GM23338 (cell line): ENCODE measurements around the gene MYF6.

Experiments
- EZH2 ChIP-seq: fragments of 200-600 bp; sonication (generic); IDR thresholded peaks from one replicate; pipeline ENCODE4 v1.8.0; 2017; ENCODE audit warnings: antibody characterized with exemption, mild to moderate bottlenecking, low read depth; ENCODE audit not compliant: unreplicated experiment
- EZH2phosphoT487 ChIP-seq: fragments of 200-600 bp; sonication (generic); IDR thresholded peaks from one replicate; pipeline ENCODE4 v1.8.1; 2018; ENCODE audit warnings: antibody characterized with exemption; ENCODE audit not compliant: unreplicated experiment
- POLR2AphosphoS5 ChIP-seq: IDR thresholded peaks from 2 replicates; pipeline ENCODE4 v1.6.1; 2016; ENCODE audit warnings: antibody characterized with exemption, low read depth
- TF ChIP-seq, protein P1 (sequence below), 2 experiments: fragments of 200-600 bp in 1 of 2; sonication (generic) in 1 of 2; conservative IDR thresholded peaks; 2 replicates each; pipeline versions ENCODE4 v1.5.1 to v1.6.1; 2016 to 2017; ENCODE audit warnings: antibody characterized with exemption in 2 of 2, low read depth in 2 of 2, mild to moderate bottlenecking in 2 of 2, moderate library complexity in 1 of 2
- TF ChIP-seq, protein P2 (sequence below): IDR thresholded peaks from one replicate; pipeline ENCODE4 v1.6.1; 2018; ENCODE audit warnings: antibody characterized with exemption; ENCODE audit not compliant: unreplicated experiment

DNA sequence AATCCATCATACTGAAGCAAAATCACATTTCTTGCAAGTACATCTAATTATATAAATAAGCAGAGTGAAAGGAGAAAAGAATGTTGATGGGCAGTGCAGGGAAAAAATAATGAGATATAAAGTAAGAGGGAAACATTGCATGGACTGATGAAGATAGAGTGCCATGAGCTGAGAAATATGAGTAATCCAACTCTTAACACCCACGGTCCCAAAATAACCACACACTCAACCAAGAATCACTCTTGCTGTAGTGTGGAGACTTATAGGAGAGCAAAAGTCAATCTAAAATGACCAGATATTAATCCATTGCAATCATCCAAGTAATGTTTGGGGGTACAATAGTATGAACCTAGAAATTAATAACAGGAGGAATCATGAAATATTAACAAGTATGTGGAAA is 49.4 kb downstream of the MYF6 start:
- TF ChIP-seq, protein P1, sequence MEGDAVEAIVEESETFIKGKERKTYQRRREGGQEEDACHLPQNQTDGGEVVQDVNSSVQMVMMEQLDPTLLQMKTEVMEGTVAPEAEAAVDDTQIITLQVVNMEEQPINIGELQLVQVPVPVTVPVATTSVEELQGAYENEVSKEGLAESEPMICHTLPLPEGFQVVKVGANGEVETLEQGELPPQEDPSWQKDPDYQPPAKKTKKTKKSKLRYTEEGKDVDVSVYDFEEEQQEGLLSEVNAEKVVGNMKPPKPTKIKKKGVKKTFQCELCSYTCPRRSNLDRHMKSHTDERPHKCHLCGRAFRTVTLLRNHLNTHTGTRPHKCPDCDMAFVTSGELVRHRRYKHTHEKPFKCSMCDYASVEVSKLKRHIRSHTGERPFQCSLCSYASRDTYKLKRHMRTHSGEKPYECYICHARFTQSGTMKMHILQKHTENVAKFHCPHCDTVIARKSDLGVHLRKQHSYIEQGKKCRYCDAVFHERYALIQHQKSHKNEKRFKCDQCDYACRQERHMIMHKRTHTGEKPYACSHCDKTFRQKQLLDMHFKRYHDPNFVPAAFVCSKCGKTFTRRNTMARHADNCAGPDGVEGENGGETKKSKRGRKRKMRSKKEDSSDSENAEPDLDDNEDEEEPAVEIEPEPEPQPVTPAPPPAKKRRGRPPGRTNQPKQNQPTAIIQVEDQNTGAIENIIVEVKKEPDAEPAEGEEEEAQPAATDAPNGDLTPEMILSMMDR (conservative IDR thresholded peaks at IDR 0.05; ENCODE audit: low read depth in 2 of 2): no peak
- TF ChIP-seq EZH2: no peak
- TF ChIP-seq, protein P2, sequence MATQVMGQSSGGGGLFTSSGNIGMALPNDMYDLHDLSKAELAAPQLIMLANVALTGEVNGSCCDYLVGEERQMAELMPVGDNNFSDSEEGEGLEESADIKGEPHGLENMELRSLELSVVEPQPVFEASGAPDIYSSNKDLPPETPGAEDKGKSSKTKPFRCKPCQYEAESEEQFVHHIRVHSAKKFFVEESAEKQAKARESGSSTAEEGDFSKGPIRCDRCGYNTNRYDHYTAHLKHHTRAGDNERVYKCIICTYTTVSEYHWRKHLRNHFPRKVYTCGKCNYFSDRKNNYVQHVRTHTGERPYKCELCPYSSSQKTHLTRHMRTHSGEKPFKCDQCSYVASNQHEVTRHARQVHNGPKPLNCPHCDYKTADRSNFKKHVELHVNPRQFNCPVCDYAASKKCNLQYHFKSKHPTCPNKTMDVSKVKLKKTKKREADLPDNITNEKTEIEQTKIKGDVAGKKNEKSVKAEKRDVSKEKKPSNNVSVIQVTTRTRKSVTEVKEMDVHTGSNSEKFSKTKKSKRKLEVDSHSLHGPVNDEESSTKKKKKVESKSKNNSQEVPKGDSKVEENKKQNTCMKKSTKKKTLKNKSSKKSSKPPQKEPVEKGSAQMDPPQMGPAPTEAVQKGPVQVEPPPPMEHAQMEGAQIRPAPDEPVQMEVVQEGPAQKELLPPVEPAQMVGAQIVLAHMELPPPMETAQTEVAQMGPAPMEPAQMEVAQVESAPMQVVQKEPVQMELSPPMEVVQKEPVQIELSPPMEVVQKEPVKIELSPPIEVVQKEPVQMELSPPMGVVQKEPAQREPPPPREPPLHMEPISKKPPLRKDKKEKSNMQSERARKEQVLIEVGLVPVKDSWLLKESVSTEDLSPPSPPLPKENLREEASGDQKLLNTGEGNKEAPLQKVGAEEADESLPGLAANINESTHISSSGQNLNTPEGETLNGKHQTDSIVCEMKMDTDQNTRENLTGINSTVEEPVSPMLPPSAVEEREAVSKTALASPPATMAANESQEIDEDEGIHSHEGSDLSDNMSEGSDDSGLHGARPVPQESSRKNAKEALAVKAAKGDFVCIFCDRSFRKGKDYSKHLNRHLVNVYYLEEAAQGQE: no peak
- TF ChIP-seq EZH2phosphoT487: no peak
- TF ChIP-seq POLR2AphosphoS5: no peak
